ENCODE results near the gene ZFAND2A.
"Not testable (repeated sequence)": the region's sequence is repeated elsewhere in the genome, so short reads cannot be mapped to it uniquely, and the experiment has no call there.

The ZFAND2A gene

GRCh38 chr7:1159891-1160669 lies at the start of gene ZFAND2A:
Gene ZFAND2A, minus strand, starts transcription at chr7:1160196. Its CDS starts 1,984 bp downstream, at chr7:1158212.
- peak; percentile 100 for DNase-seq (ENCODE audit: low spot score)

- no peak for DNase-seq (ENCODE audit: low spot score)
These were observed 49.1 kb upstream of the ZFAND2A start for GRCh38 chr7:1209097-1209496.

- DNase-seq (ENCODE audit: low spot score) = not testable (repeated sequence)
These were observed 45.7 kb upstream of the ZFAND2A start for GRCh38 chr7:1205742-1206141.

GRCh38 chr7:1204460-1205140 lies 44.6 kb upstream of the ZFAND2A start:
- no peak for DNase-seq (ENCODE audit: low spot score)

GRCh38 chr7:1202914-1203313 lies 42.9 kb upstream of the ZFAND2A start:
- not testable (repeated sequence) for DNase-seq (ENCODE audit: low spot score)

GRCh38 chr7:1201916-1202315 lies 41.9 kb upstream of the ZFAND2A start:
- DNase-seq (ENCODE audit: low spot score) = no peak

GRCh38 chr7:1200045-1200444 lies 40.0 kb upstream of the ZFAND2A start:
- DNase-seq (ENCODE audit: low spot score) = no peak

- peak; percentile 73 for DNase-seq (ENCODE audit: low spot score)
These were observed 38.1 kb upstream of the ZFAND2A start for GRCh38 chr7:1197997-1198625.

- no peak for DNase-seq (ENCODE audit: low spot score)
These were observed 37.0 kb upstream of the ZFAND2A start for GRCh38 chr7:1196950-1197349.

- DNase-seq (ENCODE audit: low spot score) = not testable (repeated sequence)
These were observed 36.4 kb upstream of the ZFAND2A start for GRCh38 chr7:1196441-1196840.

- peak; percentile 50 for DNase-seq (ENCODE audit: low spot score)
These were observed 33.8 kb upstream of the ZFAND2A start for GRCh38 chr7:1193593-1194424.

- no peak for DNase-seq (ENCODE audit: low spot score)
These were observed 32.2 kb upstream of the ZFAND2A start for GRCh38 chr7:1192171-1192676.

GRCh38 chr7:1189986-1190772 lies 30.2 kb upstream of the ZFAND2A start:
- DNase-seq (ENCODE audit: low spot score) = no peak

GRCh38 chr7:1188720-1189294 lies 28.8 kb upstream of the ZFAND2A start:
- DNase-seq (ENCODE audit: low spot score) = no peak

- DNase-seq (ENCODE audit: low spot score) = no peak
These were observed 27.1 kb upstream of the ZFAND2A start for GRCh38 chr7:1187127-1187526.

- DNase-seq (ENCODE audit: low spot score) = no peak
These were observed 21.6 kb upstream of the ZFAND2A start for GRCh38 chr7:1181640-1182039.

- no peak for DNase-seq (ENCODE audit: low spot score)
These were observed 21.0 kb upstream of the ZFAND2A start for GRCh38 chr7:1181031-1181430.

GRCh38 chr7:1176891-1177373 lies 16.9 kb upstream of the ZFAND2A start:
- peak; percentile 49 for DNase-seq (ENCODE audit: low spot score)

- peak; percentile 80 for DNase-seq (ENCODE audit: low spot score)
These were observed 16.2 kb upstream of the ZFAND2A start for GRCh38 chr7:1175967-1176851.

- no peak for DNase-seq (ENCODE audit: low spot score)
These were observed 15.6 kb upstream of the ZFAND2A start for GRCh38 chr7:1175597-1175966.

Data from LoVo (cell line).